ENCODE measurements around the gene CDC42BPG.

GRCh38 chr11:64892411-64892831, 48.0 kb upstream of the CDC42BPG start:
- TF ChIP-seq EZH2phosphoT487 (IDR thresholded peaks at IDR 0.05; ENCODE audit: borderline replicate concordance) (no peak), CTCF (conservative IDR thresholded peaks at IDR 0.05; ENCODE audit: low read length) (no peak)
